ENCODE data around the gene STN1.

Gene STN1, protein sequence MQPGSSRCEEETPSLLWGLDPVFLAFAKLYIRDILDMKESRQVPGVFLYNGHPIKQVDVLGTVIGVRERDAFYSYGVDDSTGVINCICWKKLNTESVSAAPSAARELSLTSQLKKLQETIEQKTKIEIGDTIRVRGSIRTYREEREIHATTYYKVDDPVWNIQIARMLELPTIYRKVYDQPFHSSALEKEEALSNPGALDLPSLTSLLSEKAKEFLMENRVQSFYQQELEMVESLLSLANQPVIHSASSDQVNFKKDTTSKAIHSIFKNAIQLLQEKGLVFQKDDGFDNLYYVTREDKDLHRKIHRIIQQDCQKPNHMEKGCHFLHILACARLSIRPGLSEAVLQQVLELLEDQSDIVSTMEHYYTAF

DNA sequence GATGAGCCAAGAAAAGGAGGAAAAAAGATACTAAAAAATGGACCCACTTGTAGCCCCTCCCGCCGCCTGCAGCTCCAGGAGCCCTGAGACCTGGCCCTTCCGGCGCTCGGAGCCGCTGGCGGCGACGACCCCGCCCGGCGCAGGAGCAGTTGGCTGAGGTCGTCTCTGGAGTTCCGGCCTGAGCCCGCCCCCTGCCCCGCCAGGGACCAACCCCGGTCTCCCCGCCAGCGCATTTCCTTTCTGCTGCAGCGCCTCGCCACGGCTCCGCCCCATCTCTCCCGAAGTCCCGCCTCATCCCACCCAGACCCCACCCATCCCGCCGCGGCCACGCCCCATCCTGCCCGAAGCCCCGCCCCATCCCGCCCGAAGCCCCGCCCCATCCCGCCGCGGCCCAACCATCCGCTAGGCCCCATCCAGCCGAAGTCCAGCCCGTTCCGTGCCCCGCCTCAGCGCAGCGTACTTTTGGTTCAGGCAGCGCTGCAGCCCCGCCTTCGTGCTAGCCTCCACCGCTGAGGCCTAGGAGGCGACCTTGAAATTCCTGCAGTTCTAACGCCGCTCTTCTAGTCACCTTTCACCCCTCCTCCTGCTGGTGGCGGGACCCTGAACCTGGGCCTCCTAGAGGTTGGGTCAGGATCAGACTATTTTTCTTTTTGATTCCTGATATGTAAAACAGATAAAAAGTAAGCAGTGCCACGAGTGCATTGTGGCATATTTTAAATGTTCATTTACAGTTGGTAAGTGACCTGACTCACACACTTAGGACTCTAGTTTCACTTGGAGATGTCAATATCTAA, at the start of gene STN1:
STN1 (minus strand) TSS at position 132 of the 794 bp plus-strand sequence. CDS start 590 bp downstream, outside the sequence.
- Mint-ChIP-seq H3K27me3 (no peaks in the 10 kb centered on the region), H3K27ac (peak within 1 kb of the TSS; percentile 89), H3K36me3 (peaks cover 10% of the 10 kb centered on the region), H3K9me3 (no peaks in the 10 kb centered on the region), H3K4me1 (peaks cover 17% of the 10 kb centered on the region), H3K4me3 (peak within 1 kb of the TSS; percentile 97)
- ATAC-seq (ENCODE audit: low read depth) (peak; percentile 92), DNase-seq (ENCODE audit: low spot score in 2 of 2) (peak; percentile 83 to 91)

DNA sequence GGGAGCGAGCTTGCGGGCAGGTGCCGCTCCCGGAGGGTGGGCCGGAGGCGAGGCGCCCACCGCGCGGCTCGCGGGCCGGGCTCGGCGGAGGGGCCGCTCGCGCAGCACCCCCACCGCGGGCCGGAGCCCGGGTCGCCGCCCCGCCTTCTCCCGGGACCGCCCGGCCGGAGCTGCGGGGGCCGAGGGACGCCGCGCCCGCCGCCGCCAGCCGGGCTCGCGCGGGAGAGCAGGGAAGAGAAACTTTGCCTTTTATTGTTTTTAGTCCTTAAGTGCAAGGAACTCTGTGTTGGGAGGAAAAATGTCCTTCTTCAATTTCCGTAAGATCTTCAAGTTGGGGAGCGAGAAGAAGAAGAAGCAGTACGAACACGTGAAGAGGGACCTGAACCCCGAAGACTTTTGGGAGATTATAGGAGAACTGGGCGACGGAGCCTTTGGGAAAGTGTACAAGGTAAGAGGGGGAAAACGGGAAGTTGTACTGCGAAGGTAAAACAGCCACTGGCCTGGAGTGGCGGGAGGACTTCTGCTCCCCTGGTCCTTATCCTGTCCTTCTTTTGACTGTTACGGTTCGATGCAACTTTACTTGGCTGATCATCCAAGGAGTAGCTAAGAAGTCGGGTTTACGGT, 49.6 kb upstream of the STN1 start:
- DNase-seq (ENCODE audit: low spot score in 2 of 2) (no peak), ATAC-seq (ENCODE audit: low read depth) (peak; percentile 37)
- peaks cover 3% of the 10 kb centered on the region for H3K36me3 Mint-ChIP-seq
- peaks cover 25% of the 10 kb centered on the region for H3K4me1 Mint-ChIP-seq
- H3K4me3 Mint-ChIP-seq = peak overlapping the region; percentile 91
- peak overlapping the region; percentile 70 for H3K27ac Mint-ChIP-seq
- no peaks in the 10 kb centered on the region for H3K9me3 Mint-ChIP-seq
- H3K27me3 Mint-ChIP-seq = no peaks in the 10 kb centered on the region

DNA sequence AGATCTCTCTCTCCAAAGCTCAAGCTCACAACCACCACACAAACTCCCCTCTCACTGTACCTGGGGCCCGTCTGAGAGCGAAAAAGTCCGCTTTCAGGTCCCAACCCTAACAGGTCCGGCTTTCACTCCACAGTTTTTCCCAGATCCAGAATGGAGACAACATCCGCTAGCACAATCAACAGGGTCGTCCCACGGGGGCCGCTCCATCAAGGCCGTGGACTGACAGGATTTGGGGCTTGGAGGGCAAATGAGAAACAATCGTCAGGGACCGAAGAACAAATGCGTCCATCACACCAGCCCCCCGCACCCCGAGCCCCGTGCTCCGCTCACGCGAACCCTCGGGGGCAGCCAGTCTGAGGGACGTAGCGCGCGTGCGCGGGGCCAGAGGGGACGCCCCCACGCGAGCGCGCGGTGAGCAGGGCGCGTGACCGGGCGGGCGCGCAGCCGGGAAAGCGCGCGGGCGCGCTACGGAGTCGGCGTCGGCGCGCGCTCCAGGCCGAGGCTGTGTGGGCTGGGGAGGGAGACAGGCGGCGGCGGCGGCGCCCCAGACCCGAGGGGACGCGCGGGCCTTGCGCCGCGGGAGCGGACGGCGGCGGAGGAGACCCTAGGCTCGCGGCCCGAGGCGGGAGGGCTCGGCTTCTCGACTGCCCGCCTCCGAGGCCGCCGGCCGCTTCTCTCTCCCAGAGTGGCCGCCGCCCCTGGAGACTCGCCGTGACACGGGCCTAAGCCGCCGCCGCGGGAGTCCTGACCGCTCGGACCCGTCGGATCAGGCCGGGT, 48.9 kb upstream of the STN1 start, which contains the start of gene SLK:
SLK (plus strand) TSS at position 470 of the 777 bp plus-strand sequence. CDS start 606 bp downstream, outside the sequence.
- peak; percentile 86 to 89 for DNase-seq (ENCODE audit: low spot score in 2 of 2)
- peak; percentile 86 for ATAC-seq (ENCODE audit: low read depth)
- H3K4me1 Mint-ChIP-seq = peaks cover 22% of the 10 kb centered on the region
- no peaks in the 10 kb centered on the region for H3K27me3 Mint-ChIP-seq
- no peaks in the 10 kb centered on the region for H3K9me3 Mint-ChIP-seq
- no peaks in the 10 kb centered on the region for H3K36me3 Mint-ChIP-seq
- peak within 1 kb of the TSS; percentile 94 for H3K4me3 Mint-ChIP-seq
- H3K27ac Mint-ChIP-seq = peak within 1 kb of the TSS; percentile 94

DNA sequence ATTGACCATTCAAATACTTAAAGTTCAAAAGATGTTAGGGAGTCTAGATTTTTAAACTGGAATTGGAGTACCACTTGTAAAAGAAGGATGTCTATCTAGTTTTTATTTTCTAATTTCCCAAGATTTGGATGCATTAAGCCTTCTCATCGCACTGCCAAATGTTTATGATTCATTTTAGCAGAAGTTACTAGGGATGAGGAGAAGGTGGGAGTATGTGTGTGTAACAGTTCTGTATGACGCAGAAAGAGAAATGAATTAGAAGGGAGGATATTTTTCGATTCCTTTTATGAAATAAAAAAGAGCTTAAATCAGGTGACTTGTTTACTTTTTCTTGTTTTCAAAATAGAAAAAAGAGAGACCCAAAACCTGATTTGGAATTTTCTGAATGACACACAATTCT, 42.1 kb upstream of the STN1 start:
- H3K36me3 Mint-ChIP-seq = peaks cover 2% of the 10 kb centered on the region
- H3K4me3 Mint-ChIP-seq = no peak overlapping the region
- DNase-seq (ENCODE audit: low spot score in 2 of 2) (no peak), ATAC-seq (ENCODE audit: low read depth) (no peak)
- H3K27ac Mint-ChIP-seq = no peak overlapping the region
- H3K9me3 Mint-ChIP-seq = peaks cover 2% of the 10 kb centered on the region
- no peaks in the 10 kb centered on the region for H3K4me1 Mint-ChIP-seq
- H3K27me3 Mint-ChIP-seq = peaks cover 7% of the 10 kb centered on the region

DNA sequence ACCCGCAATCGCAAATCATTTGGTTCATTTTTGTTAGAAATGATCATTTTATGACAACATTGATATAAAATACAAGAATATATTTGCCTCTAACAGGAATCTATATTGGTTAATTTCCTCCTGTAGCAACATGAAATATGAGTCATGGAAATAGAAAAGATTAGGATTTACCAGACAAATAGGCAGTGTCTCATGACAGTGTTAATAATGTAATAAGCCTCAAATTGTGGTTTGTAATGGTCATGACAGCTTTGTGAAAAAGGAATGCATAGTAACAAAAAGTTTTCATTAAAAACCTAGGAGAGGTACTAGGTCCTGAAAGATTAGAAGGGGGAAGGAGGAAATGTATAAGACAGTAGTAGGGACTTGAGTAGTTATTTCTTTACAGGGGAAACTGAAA, 41.0 kb upstream of the STN1 start:
- H3K4me1 Mint-ChIP-seq = no peaks in the 10 kb centered on the region
- H3K27me3 Mint-ChIP-seq = peaks cover 9% of the 10 kb centered on the region
- ATAC-seq (ENCODE audit: low read depth) = no peak
- H3K36me3 Mint-ChIP-seq = peaks cover 2% of the 10 kb centered on the region
- H3K27ac Mint-ChIP-seq = no peak overlapping the region
- H3K9me3 Mint-ChIP-seq = peaks cover 4% of the 10 kb centered on the region
- DNase-seq (ENCODE audit: low spot score in 2 of 2) = no peak
- H3K4me3 Mint-ChIP-seq = no peak overlapping the region

DNA sequence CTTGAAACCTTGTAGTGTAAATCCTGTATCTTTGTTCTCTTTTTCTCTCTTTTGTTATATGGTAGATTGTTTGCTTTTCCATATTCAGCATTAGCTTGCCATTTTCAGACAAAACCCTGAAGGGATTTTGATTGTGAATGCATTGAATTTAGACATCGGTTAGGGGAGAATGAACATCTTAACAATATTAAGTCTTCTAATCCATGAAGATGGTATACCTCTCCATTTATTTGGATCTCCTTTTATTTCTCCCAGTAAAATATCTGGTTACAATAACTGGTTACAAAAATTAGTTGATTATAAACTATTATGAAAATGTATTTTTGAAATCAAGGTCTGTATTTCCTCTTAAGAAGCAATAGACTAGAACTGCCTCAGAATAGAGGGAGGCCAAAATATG, 36.6 kb upstream of the STN1 start:
- Mint-ChIP-seq H3K27me3 (peaks cover 11% of the 10 kb centered on the region), H3K36me3 (peaks cover 2% of the 10 kb centered on the region), H3K9me3 (peaks cover 4% of the 10 kb centered on the region), H3K4me3 (no peak overlapping the region), H3K4me1 (no peaks in the 10 kb centered on the region), H3K27ac (no peak overlapping the region)
- DNase-seq (ENCODE audit: low spot score in 2 of 2) (no peak), ATAC-seq (ENCODE audit: low read depth) (no peak)

DNA sequence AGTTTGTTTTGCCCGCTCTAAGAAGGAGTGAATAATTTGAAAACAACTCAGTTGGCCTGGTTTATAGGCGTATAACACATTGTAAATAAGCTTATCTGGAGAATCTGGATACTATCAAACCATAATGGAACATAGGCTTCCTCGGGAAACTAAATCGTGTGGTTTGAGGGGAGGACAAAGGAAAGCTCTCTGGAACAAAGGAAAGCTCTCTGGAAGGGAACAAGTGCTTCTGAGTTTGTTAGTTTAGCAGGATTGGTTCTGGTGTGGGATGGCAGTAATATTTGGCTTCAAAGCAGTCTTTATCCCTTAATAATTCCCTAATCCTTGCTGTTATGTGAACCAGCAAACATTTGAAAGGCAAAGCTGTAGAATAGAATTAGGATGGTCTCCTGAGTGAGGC, 34.0 kb upstream of the STN1 start:
- Mint-ChIP-seq H3K9me3 (peaks cover 4% of the 10 kb centered on the region), H3K27me3 (peaks cover 17% of the 10 kb centered on the region), H3K36me3 (peaks cover 2% of the 10 kb centered on the region), H3K4me1 (peaks cover 5% of the 10 kb centered on the region), H3K4me3 (no peak overlapping the region), H3K27ac (no peak overlapping the region)
- no peak for ATAC-seq (ENCODE audit: low read depth)
- no peak for DNase-seq (ENCODE audit: low spot score in 2 of 2)

DNA sequence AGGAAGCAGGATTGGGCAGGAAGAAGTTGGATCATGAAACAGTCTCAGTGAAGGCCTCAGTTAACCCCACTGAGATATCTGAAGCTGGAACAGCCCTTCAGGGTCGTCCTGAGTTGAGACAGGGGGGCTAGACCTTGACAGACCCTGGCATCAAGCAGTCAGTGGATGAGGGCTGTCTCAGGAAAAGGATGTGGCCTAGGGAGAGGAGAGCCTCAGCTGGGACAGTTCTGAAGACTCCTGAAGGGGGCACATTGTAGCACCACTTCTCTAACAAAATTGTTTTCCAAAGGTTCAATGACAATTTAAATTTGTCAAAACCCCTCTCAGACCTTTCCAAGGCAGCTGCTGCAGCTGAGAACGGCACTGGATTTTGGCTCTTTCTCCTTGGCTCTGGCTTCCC, 33.2 kb upstream of the STN1 start:
- H3K27ac Mint-ChIP-seq = no peak overlapping the region
- ATAC-seq (ENCODE audit: low read depth) = no peak
- H3K27me3 Mint-ChIP-seq = peaks cover 15% of the 10 kb centered on the region
- H3K4me1 Mint-ChIP-seq = peaks cover 5% of the 10 kb centered on the region
- H3K36me3 Mint-ChIP-seq = peaks cover 2% of the 10 kb centered on the region
- peaks cover 4% of the 10 kb centered on the region for H3K9me3 Mint-ChIP-seq
- no peak for DNase-seq (ENCODE audit: low spot score in 2 of 2)
- H3K4me3 Mint-ChIP-seq = no peak overlapping the region

DNA sequence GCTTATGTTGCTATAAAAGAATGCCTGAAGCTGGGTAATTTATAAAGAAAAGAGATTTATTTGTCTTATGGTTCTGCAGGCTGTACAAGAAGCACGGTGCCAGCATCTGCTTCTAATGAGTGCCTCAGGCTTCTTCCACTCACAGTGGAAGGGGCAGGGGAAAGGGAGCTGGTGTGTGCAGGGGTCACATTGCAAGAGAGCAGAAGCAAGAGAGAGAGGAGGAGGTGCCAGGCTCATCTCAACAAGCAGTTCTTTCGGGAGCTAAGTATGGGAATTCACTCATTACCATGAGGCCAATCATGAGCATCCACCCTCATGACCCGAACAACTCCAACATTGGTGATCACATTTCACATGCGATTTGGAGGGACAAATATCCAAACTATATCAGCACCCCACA, 31.7 kb upstream of the STN1 start:
- ATAC-seq (ENCODE audit: low read depth) (no peak), DNase-seq (ENCODE audit: low spot score in 2 of 2) (no peak)
- Mint-ChIP-seq H3K36me3 (no peaks in the 10 kb centered on the region), H3K27ac (no peak overlapping the region), H3K4me1 (peaks cover 5% of the 10 kb centered on the region), H3K27me3 (peaks cover 11% of the 10 kb centered on the region), H3K4me3 (no peak overlapping the region), H3K9me3 (peaks cover 3% of the 10 kb centered on the region)

DNA sequence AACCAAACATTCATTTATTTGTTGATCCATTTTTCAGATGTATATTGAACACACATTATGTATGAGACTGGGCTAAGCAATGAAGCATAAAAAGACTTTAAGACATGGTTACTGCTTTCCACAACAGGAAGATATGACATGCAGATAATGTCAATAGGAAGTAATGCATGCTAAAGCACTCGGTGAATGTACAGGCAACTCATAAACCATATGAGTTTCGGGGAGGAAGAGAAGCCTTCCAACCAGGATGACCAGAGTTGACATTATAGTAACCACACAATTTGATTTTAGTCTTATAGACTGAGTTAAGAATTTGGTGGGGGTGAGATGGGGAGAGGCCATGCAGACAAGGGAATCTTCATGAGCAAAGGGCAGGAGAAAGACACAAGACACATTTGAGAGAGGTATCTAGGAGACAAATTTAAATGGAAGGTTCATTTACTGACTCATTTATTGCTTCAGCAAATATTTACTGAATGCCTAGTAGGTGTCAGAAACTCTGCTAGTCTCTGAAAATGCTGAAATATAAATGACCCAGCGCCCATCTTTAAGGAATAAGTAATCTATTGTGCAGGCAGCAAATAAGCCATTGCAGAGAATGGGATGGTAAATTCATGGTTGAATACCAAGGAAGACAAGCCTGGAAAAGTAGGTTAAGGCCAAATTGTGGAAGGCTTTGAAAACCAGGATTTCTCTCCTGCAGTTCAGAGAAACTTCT, 30.0 kb upstream of the STN1 start:
- DNase-seq (ENCODE audit: low spot score in 2 of 2) = no peak
- H3K36me3 Mint-ChIP-seq = no peaks in the 10 kb centered on the region
- peaks cover 11% of the 10 kb centered on the region for H3K27me3 Mint-ChIP-seq
- ATAC-seq (ENCODE audit: low read depth) = no peak
- no peak overlapping the region for H3K4me3 Mint-ChIP-seq
- H3K27ac Mint-ChIP-seq = no peak overlapping the region
- H3K4me1 Mint-ChIP-seq = peaks cover 5% of the 10 kb centered on the region
- no peaks in the 10 kb centered on the region for H3K9me3 Mint-ChIP-seq

DNA sequence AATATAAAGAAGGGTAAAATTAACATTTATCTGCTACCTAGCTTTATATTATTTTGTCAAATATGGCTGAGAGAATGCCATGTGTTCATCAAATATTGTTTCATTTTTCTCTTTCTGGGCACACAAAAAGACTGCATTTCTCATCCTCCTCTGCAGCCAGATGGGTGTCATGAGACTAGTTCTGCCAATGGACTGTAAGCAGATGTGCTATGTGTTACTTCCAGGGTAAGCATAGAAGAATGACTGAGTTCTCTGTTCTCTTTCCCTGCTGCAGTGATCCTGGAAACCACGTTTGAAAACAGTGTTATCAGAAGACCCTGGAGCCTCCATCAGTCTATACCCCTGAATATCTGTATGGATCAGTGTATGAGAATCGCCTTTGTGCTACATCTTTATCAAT, 24.9 kb upstream of the STN1 start:
- ATAC-seq (ENCODE audit: low read depth) (no peak), DNase-seq (ENCODE audit: low spot score in 2 of 2) (no peak)
- H3K4me3 Mint-ChIP-seq = no peak overlapping the region
- no peaks in the 10 kb centered on the region for H3K36me3 Mint-ChIP-seq
- H3K27ac Mint-ChIP-seq = no peak overlapping the region
- no peaks in the 10 kb centered on the region for H3K9me3 Mint-ChIP-seq
- peaks cover 3% of the 10 kb centered on the region for H3K4me1 Mint-ChIP-seq
- peaks cover 11% of the 10 kb centered on the region for H3K27me3 Mint-ChIP-seq

DNA sequence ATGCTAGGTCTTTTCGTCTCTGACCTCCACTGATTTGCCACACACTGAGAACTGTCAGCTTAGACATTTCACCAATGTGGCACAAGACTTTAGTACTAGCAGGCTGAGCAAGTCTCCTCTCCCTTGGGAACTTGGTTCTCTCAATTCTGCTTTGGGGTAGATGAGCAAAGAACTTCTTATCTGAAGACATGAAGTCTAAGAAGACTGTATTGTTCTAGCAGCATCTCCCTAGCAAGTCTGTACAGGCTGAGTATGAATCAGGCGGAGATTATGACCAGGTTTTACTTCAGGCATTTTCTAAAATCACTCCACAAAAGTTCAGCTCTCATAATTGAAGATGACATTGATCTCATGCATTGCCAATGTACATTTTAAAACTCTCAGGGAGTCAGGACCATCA, 23.8 kb upstream of the STN1 start:
- no peak overlapping the region for H3K4me3 Mint-ChIP-seq
- no peaks in the 10 kb centered on the region for H3K9me3 Mint-ChIP-seq
- no peak for DNase-seq (ENCODE audit: low spot score in 2 of 2)
- no peak for ATAC-seq (ENCODE audit: low read depth)
- H3K27ac Mint-ChIP-seq = no peak overlapping the region
- no peaks in the 10 kb centered on the region for H3K36me3 Mint-ChIP-seq
- H3K4me1 Mint-ChIP-seq = no peaks in the 10 kb centered on the region
- peaks cover 8% of the 10 kb centered on the region for H3K27me3 Mint-ChIP-seq

DNA sequence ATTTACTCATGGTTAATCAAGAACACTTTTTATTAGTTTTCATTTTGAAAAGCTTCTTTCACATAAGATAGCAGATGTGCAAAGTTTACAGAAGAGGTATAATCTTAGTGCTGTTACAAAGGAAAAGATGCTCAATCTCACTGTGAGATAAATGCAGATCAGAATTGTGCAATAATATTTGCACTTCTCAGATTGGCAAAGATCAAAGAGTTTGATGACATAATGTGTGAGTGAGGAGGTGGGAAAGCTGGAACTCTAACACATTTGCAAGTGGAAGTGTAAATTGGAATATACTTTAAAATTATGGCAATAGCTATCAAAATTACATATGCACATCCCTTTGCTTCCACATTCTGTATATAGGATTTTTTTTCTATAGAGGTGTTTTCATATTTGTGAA, 21.5 kb upstream of the STN1 start:
- Mint-ChIP-seq H3K27me3 (peaks cover 10% of the 10 kb centered on the region), H3K4me3 (no peak overlapping the region), H3K9me3 (no peaks in the 10 kb centered on the region), H3K36me3 (no peaks in the 10 kb centered on the region), H3K4me1 (no peaks in the 10 kb centered on the region), H3K27ac (no peak overlapping the region)
- DNase-seq (ENCODE audit: low spot score in 2 of 2) (no peak), ATAC-seq (ENCODE audit: low read depth) (no peak)
